Activated CD8-positive, alpha-beta memory T cell treated with anti-CD3 and anti-CD28 coated beads for 4 hours (primary cell): Measurements from ENCODE around the gene FAM174C.
A peak's percentile ranks its signal among the peaks of the same experiment; 100 is the strongest.

Experiments used
- DNase-seq, 2 donors: peaks; one replicate each; pipeline ENCODE4 v3.0.0-alpha.2; 2020; ENCODE audit warnings: low read depth in 2 of 2

FAM174C gene

GRCh38 chr19:1250437-1251260 is 24.7 kb upstream of the FAM174C start:
- DNase-seq: no peak

GRCh38 chr19:1251330-1252220 is 23.8 kb upstream of the FAM174C start:
- no peak for DNase-seq

GRCh38 chr19:1252221-1252820 is 23.0 kb upstream of the FAM174C start:
- no peak for DNase-seq

GRCh38 chr19:1252821-1253513 is 22.4 kb upstream of the FAM174C start:
- no peak for DNase-seq

- no peak for DNase-seq
Observed at GRCh38 chr19:1253514-1254080, 21.7 kb upstream of the FAM174C start.

- DNase-seq: no peak
Observed at GRCh38 chr19:1254081-1254527, 21.2 kb upstream of the FAM174C start.

- no peak for DNase-seq
Observed at GRCh38 chr19:1254530-1255185, 20.7 kb upstream of the FAM174C start.

GRCh38 chr19:1255186-1256161 is 19.9 kb upstream of the FAM174C start:
- no peak for DNase-seq

- no peak for DNase-seq
Observed at GRCh38 chr19:1256646-1257474, 18.5 kb upstream of the FAM174C start.

- no peak for DNase-seq
Observed at GRCh38 chr19:1257475-1258162, 17.7 kb upstream of the FAM174C start.

GRCh38 chr19:1258163-1258492 is 17.2 kb upstream of the FAM174C start:
- no peak for DNase-seq

- no peak for DNase-seq
Observed at GRCh38 chr19:1258707-1259205, 16.6 kb upstream of the FAM174C start.

- no peak for DNase-seq
Observed at GRCh38 chr19:1259206-1259875, 16.0 kb upstream of the FAM174C start.

- DNase-seq: no peak
Observed at GRCh38 chr19:1259876-1260748, 15.2 kb upstream of the FAM174C start.

- DNase-seq: peak; percentile 94 to 95
Observed at GRCh38 chr19:1260749-1261537, 14.4 kb upstream of the FAM174C start.

GRCh38 chr19:1261538-1261797 is 13.9 kb upstream of the FAM174C start:
- DNase-seq: no peak
